HFFc6 (cell line): ENCODE data around the gene ALK. TPM values are rescaled to one million over a fixed set of nuclear protein-coding genes. Genes with fewer than 3 reads are reported as not detected.

Source experiments
- DNase-seq: peaks from one replicate; pipeline ENCODE4 v3.0.0-alpha.2; 2018
- H3K27ac Mint-ChIP-seq: 2 replicates; pipeline ENCODE4 v1.8.0; 2020; ENCODE audit warnings: mild to moderate bottlenecking, mixed read lengths
- H3K27me3 Mint-ChIP-seq: 2 replicates; pipeline ENCODE4 v1.8.0; 2021; ENCODE audit warnings: mild to moderate bottlenecking, moderate library complexity, mixed read lengths; ENCODE audit not compliant: insufficient read depth
- H3K36me3 Mint-ChIP-seq: 2 replicates; pipeline ENCODE4 v1.8.0; 2021; ENCODE audit warnings: low read depth, mixed read lengths
- H3K4me1 Mint-ChIP-seq: 2 replicates; pipeline ENCODE4 v1.8.0; 2020; ENCODE audit warnings: low read depth, mixed read lengths
- H3K4me3 Mint-ChIP-seq: 2 replicates; pipeline ENCODE4 v1.8.0; 2020; ENCODE audit warnings: mild to moderate bottlenecking, moderate library complexity, mixed read lengths
- H3K9me3 Mint-ChIP-seq: 2 replicates; pipeline ENCODE4 v1.8.0; 2020; ENCODE audit warnings: mild to moderate bottlenecking, mixed read lengths
- CTCF ChIP-seq: fragments of 200-600 bp; sonication (generic); IDR thresholded peaks from 2 replicates; pipeline ENCODE4 v1.5.0; 2021; ENCODE audit warnings: antibody characterized with exemption, mild to moderate bottlenecking
- long read RNA-seq: library from polyadenylated mRNA; unstranded; transcript quantifications from one replicate; pipeline ENCODE4 v2.0.0, GENCODE V29; 2019
- total RNA-seq, 6 experiments: library from RNA; stranded (reverse); fragmentation: NEBNext Ultra II Directional; extraction: Animal tissue kit (Norgen Biotek cat#: 25700); gene quantifications; 2 replicates in 1 of 6; 3 replicates in 5 of 6; pipeline ENCODE4 v1.2.3, GENCODE V29; 2021

The ALK gene
- not detected for total RNA-seq
- long read RNA-seq: 0 reads

- TF ChIP-seq CTCF: no peak
- peak; percentile 55 for DNase-seq
- no peak within 1 kb of the TSS for H3K27ac Mint-ChIP-seq
- peak within 1 kb of the TSS; percentile 7; the same call in 1 of the 2 replicates for H3K4me3 Mint-ChIP-seq
- H3K27me3 Mint-ChIP-seq: peaks cover 13% of the 10 kb centered on the region
- no peaks in the 10 kb centered on the region for H3K36me3 Mint-ChIP-seq
- H3K4me1 Mint-ChIP-seq: no peaks in the 10 kb centered on the region
- no peaks in the 10 kb centered on the region for H3K9me3 Mint-ChIP-seq
Observed at GRCh38 chr2:29921560-29921915, at the start of gene ALK. TSS of gene ALK (minus strand) at chr2:29921586. CDS start at chr2:29920659, 927 bp downstream.

- DNase-seq: no peak
- Mint-ChIP-seq H3K4me3 (no peak overlapping the region), H3K9me3 (no peaks in the 10 kb centered on the region), H3K36me3 (no peaks in the 10 kb centered on the region), H3K27me3 (peaks cover 12% of the 10 kb centered on the region), H3K4me1 (no peaks in the 10 kb centered on the region), H3K27ac (no peak overlapping the region)
- TF ChIP-seq CTCF: no peak
Observed at GRCh38 chr2:29966266-29966665, 44.9 kb upstream of the ALK start.

- no peak for DNase-seq
- no peak overlapping the region for H3K27ac Mint-ChIP-seq
- H3K27me3 Mint-ChIP-seq: peaks cover 12% of the 10 kb centered on the region
- TF ChIP-seq CTCF: no peak
- no peaks in the 10 kb centered on the region for H3K36me3 Mint-ChIP-seq
- H3K4me3 Mint-ChIP-seq: no peak overlapping the region
- no peaks in the 10 kb centered on the region for H3K9me3 Mint-ChIP-seq
- no peaks in the 10 kb centered on the region for H3K4me1 Mint-ChIP-seq
Observed at GRCh38 chr2:29963972-29964570, 42.7 kb upstream of the ALK start.

DNA sequence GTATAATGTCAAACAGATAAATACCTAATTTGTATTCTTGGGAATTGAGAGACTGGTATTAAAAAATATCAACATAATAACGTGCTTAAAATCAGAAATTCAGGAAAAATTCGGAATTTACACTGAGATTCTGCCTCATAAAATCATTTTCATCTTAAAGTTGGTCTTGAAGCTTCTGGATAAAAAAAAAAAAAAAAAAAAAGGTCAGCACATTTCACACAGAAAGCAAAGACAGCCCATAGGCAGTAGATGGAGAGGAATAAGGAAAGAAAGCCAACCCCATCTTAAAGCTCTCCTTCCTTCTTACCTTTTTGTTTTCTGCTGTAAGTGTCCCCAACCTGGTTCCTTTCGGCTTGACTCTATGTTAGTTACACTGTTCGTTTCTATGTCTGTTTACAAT is 41.5 kb upstream of the ALK start:
- DNase-seq: no peak
- H3K9me3 Mint-ChIP-seq: no peaks in the 10 kb centered on the region
- no peak for TF ChIP-seq CTCF
- no peaks in the 10 kb centered on the region for H3K4me1 Mint-ChIP-seq
- H3K27me3 Mint-ChIP-seq: peaks cover 12% of the 10 kb centered on the region
- H3K27ac Mint-ChIP-seq: no peak overlapping the region
- H3K4me3 Mint-ChIP-seq: no peak overlapping the region
- no peaks in the 10 kb centered on the region for H3K36me3 Mint-ChIP-seq

DNA sequence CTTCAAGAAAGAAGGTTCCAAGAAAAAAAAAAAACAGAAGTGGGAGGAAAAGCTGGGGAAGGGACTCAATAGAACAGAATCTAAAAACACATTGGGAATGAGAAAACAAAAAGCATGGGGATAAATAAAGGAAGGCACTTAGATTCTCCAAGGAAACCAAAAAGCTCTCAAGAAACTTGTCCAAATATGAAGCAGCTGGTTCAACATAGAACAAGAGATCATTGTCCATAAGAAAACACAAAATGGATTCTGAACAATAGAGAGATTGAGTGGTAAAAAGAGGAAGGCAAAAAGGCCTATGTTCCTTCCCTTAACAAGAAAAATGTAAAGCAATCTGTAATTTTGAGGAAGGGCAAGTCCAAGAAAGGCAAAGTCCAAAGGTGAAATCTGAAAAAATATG is 32.9 kb upstream of the ALK start:
- Mint-ChIP-seq H3K4me1 (no peaks in the 10 kb centered on the region), H3K4me3 (no peak overlapping the region), H3K9me3 (peaks cover 4% of the 10 kb centered on the region; the same call in 1 of the 2 replicates), H3K27ac (no peak overlapping the region), H3K27me3 (no peaks in the 10 kb centered on the region; the same call in 1 of the 2 replicates), H3K36me3 (no peaks in the 10 kb centered on the region)
- DNase-seq: no peak
- TF ChIP-seq CTCF: no peak
